ENCODE measurements around the gene SCAMP5. TPM values are rescaled to one million over a fixed set of nuclear protein-coding genes. Genes with fewer than 3 reads are reported as not detected.

The SCAMP5 gene
- polyA plus RNA-seq, 1 donor (not counting 4 experiments of a cell fraction or from before 2014, with no cell fraction given): 1.9 TPM

DNA sequence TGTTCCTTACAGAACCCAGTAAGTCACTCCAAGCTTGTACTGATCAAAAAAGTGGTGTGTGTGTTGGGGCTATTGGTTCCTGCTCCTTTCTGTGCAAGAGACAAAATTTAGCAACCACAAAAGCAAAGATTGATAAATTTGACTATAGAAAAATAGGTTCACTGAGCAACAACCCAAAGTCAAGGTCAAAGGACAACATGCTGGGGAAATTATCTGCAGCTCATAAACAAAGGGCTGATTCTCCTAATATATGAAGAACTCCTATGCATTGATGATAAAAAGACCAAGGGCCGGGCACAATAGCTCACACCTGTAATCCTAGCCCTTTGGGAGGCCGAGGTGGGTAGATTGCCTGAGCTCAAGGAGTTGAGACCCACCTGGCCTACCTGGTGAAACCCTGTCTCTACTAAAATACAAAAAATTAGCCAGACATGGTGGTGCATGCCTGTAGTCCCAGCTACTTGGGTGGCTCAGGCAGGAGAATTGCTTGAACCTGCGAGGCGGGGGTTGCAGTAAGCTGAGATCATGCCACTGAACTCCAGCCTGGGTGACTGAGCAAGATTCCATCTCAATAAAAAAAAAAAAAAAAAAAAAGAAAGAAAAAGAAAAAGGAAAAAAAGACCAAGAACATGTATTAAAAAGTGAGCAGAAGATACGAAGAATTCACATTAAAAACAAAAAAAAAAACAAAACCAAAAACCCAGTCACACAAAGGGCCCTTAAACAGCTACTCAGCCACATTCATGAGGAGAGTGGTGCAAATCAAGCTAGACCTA is 57.8 kb downstream of the SCAMP5 start:
- Histone ChIP-seq H3K4me1 (ENCODE audit: control insufficient read depth, extremely low read depth, insufficient read depth, low read length) (peaks cover 4% of the 10 kb centered on the region), H3K9me1 (ENCODE audit: control insufficient read depth, extremely low read depth, insufficient read depth, low read length) (no peaks in the 10 kb centered on the region), H3K4me2 (ENCODE audit: control insufficient read depth, extremely low read depth, insufficient read depth, low read depth, low read length) (no peak overlapping the region), H3K27me3 (ENCODE audit: control insufficient read depth, extremely low read depth, insufficient read depth, low read length) (no peaks in the 10 kb centered on the region), H2AFZ (ENCODE audit: control insufficient read depth, low read length) (no peak overlapping the region), H4K20me1 (ENCODE audit: control insufficient read depth, extremely low read depth, insufficient read depth, low read length) (no peaks in the 10 kb centered on the region), H3K79me2 (ENCODE audit: control insufficient read depth, insufficient read depth, low read length) (no peaks in the 10 kb centered on the region), H3K9ac (ENCODE audit: control insufficient read depth, extremely low read depth, insufficient read depth, low read length) (no peak overlapping the region), H3K36me3 (ENCODE audit: control insufficient read depth in 2 of 2, extremely low read depth in 1 of 2, insufficient read depth in 2 of 2, low read length in 2 of 2) (peaks cover 8% of the 10 kb centered on the region in 2 experiments), H3K27ac (ENCODE audit: control insufficient read depth, insufficient read depth, low read length) (no peak overlapping the region), H3K9me3 (ENCODE audit: control insufficient read depth, low read depth, low read length) (no peaks in the 10 kb centered on the region), H3K4me3 (ENCODE audit: control insufficient read depth in 2 of 3, extremely low read depth in 1 of 3, insufficient read depth in 2 of 3, low read depth in 1 of 3, low read length in 3 of 3) (no peak overlapping the region)
- no peak for FAIRE-seq
- dilution Hi-C loops (cut with MboI; ENCODE audit: extremely low pct_ligation_motif_present, low sequenced_read_pairs): no loop called here
- no peak for DNase-seq (ENCODE audit: low read depth, low spot score)
- TF ChIP-seq, protein P1, sequence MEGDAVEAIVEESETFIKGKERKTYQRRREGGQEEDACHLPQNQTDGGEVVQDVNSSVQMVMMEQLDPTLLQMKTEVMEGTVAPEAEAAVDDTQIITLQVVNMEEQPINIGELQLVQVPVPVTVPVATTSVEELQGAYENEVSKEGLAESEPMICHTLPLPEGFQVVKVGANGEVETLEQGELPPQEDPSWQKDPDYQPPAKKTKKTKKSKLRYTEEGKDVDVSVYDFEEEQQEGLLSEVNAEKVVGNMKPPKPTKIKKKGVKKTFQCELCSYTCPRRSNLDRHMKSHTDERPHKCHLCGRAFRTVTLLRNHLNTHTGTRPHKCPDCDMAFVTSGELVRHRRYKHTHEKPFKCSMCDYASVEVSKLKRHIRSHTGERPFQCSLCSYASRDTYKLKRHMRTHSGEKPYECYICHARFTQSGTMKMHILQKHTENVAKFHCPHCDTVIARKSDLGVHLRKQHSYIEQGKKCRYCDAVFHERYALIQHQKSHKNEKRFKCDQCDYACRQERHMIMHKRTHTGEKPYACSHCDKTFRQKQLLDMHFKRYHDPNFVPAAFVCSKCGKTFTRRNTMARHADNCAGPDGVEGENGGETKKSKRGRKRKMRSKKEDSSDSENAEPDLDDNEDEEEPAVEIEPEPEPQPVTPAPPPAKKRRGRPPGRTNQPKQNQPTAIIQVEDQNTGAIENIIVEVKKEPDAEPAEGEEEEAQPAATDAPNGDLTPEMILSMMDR (optimal IDR thresholded peaks at IDR 0.05 in 1 of 3, IDR thresholded peaks at IDR 0.05 in 1 of 3, conservative IDR thresholded peaks at IDR 0.05 in 1 of 3; ENCODE audit: extremely low read depth in 1 of 3, insufficient read depth in 2 of 3, low read length in 3 of 3): no peak

DNA sequence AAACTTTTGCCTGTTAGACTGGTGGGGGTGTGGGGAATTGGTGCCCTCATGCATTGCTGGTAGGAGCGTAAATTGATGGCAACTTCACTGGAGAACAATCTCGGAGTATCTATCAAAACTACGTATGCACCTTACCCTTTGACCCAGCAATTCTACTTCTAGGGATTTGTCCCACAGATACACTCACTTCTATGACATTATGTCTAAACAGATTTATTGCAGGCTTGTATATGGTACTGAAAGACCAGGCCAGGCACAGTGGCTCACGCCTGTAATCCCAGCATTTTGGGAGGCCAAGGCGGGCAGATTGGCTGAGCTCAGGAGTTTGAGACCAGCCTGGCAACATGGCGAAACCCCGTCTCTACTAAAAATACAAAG is 58.4 kb downstream of the SCAMP5 start:
- no peak overlapping the region for H2AFZ ChIP-seq (ENCODE audit: control insufficient read depth, low read length)
- dilution Hi-C loops (cut with MboI; ENCODE audit: extremely low pct_ligation_motif_present, low sequenced_read_pairs): no loop called here
- peaks cover 10% of the 10 kb centered on the region for H3K4me1 ChIP-seq (ENCODE audit: control insufficient read depth, extremely low read depth, insufficient read depth, low read length)
- no peaks in the 10 kb centered on the region for H4K20me1 ChIP-seq (ENCODE audit: control insufficient read depth, extremely low read depth, insufficient read depth, low read length)
- H3K4me3 ChIP-seq (ENCODE audit: control insufficient read depth in 2 of 3, extremely low read depth in 1 of 3, insufficient read depth in 2 of 3, low read depth in 1 of 3, low read length in 3 of 3): no peak overlapping the region
- H3K9me1 ChIP-seq (ENCODE audit: control insufficient read depth, extremely low read depth, insufficient read depth, low read length): no peaks in the 10 kb centered on the region
- no peaks in the 10 kb centered on the region for H3K79me2 ChIP-seq (ENCODE audit: control insufficient read depth, insufficient read depth, low read length)
- no peak for TF ChIP-seq EZH2 (IDR thresholded peaks at IDR 0.05; ENCODE audit: low read length)
- TF ChIP-seq, protein P1 (optimal IDR thresholded peaks at IDR 0.05 in 1 of 3, IDR thresholded peaks at IDR 0.05 in 1 of 3, conservative IDR thresholded peaks at IDR 0.05 in 1 of 3; ENCODE audit: extremely low read depth in 1 of 3, insufficient read depth in 2 of 3, low read length in 3 of 3): no peak
- no peak overlapping the region for H3K4me2 ChIP-seq (ENCODE audit: control insufficient read depth, extremely low read depth, insufficient read depth, low read depth, low read length)
- no peak overlapping the region for H3K27ac ChIP-seq (ENCODE audit: control insufficient read depth, insufficient read depth, low read length)
- H3K27me3 ChIP-seq (ENCODE audit: control insufficient read depth, extremely low read depth, insufficient read depth, low read length): no peaks in the 10 kb centered on the region
- DNase-seq (ENCODE audit: low read depth, low spot score): no peak
- H3K9ac ChIP-seq (ENCODE audit: control insufficient read depth, extremely low read depth, insufficient read depth, low read length): no peak overlapping the region
- no peak for FAIRE-seq
- peaks cover 5 to 6% of the 10 kb centered on the region in 2 experiments for H3K36me3 ChIP-seq (ENCODE audit: control insufficient read depth in 2 of 2, extremely low read depth in 1 of 2, insufficient read depth in 2 of 2, low read length in 2 of 2)
- H3K9me3 ChIP-seq (ENCODE audit: control insufficient read depth, low read depth, low read length): no peaks in the 10 kb centered on the region

Data from keratinocyte (primary cell).